GM19467 (cell line): ENCODE results near the gene PTPRF.

Experiments used
- ATAC-seq: cut with Tn5 transposase; IDR thresholded peaks from one replicate; pipeline ENCODE4 v1.9.1; 2021; ENCODE audit warnings: mild to moderate bottlenecking, moderate library complexity; ENCODE audit not compliant: unreplicated experiment

Gene PTPRF

DNA sequence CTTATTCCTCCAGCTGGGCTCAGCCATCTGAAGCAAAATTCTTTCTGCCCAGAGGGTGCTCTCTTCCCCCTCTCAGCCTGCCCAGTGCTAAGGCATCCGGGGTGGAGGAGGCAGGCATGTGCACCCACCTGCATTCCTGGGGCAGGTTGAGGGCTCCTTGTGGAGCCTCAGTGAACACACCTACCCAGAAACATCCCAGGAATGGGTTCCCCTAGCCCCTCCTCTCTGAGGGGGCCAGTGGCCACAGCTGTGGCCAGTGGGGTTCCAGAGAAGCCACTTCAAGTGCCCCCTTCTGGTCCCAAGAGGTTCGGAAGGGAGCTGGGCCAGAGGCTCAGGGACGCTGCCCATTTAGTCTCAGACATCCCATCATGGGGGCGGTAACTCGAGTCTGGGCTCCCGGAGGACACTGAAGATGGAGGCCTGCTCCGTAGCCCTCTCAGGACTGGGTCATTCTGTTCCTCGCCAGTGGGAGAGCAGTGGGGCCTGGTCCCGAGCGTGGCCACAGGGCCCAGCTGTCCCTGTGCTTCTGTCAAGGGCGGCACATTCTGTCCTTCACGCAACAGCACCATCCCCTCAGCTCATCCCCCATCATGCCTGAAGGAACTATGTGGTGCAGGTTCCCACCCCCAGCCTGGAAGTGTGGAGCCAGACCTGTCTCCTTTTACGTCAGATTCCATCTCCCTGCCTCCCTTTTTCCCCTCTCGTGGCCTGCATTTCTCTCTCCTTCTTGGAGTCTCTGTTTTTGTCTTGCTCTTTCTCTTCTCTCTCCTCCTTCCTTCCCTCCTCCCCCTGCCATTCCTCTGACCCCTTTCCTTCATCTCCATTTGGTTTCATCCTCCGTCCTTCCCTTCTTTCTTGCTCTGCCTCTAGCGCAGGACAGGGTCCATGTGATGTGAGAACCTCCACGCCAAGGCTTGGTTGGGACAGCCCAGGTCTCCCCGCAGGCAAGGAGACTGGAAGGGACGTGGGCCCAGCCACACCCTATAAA lies 69.6 kb downstream of the PTPRF start:
- ATAC-seq = no peak

GRCh38 chr1:43602990-43603389 lies 72.3 kb downstream of the PTPRF start:
- no peak for ATAC-seq

- ATAC-seq = no peak
Observed at GRCh38 chr1:43604192-43604591, 73.5 kb downstream of the PTPRF start.

- no peak for ATAC-seq
Observed at GRCh38 chr1:43605157-43605556, 74.5 kb downstream of the PTPRF start.

DNA sequence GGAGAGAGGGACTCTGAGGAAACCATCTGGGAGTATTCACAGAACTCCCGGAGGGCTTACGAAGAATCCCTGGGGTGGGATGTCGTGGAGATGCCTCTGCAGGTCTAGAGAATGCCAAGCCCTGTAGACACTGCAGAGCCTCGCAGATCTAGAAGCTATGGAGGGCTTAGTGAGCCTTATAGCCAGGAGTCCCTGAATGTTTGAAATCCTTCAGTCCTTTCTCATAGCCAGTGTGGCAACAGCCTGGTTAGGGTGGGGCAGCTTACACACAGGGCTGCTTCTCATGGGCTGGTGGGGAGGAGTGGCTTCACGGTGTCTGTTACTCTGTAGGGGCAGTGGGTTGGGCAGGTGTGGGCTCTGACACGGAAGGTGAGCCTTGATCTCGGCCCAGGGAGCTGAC lies 75.1 kb downstream of the PTPRF start:
- ATAC-seq = no peak

- no peak for ATAC-seq
Observed at GRCh38 chr1:43606624-43607023, 75.9 kb downstream of the PTPRF start.

- ATAC-seq = no peak
Observed at GRCh38 chr1:43608827-43609226, 78.1 kb downstream of the PTPRF start.

DNA sequence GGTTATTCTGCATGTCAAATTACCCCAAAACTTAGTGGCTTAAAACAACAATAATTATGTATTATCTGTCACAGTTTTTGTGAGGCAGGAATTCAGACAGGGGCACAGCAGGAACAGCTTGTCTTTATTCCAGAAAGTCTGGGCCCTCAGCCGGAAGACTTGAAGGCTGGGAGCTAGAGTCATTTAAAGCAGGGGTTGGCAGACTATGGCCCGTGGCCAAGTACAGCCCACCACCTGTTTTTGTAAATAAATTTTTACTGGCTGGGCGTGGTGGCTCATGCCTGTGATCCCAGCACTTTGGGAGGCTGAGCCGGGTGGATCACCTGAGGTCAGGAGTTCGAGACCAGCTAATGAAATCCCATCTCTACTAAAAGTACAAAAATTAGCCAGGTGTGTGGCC lies 79.7 kb downstream of the PTPRF start:
- ATAC-seq = no peak

GRCh38 chr1:43611950-43612349 lies 81.3 kb downstream of the PTPRF start:
- no peak for ATAC-seq

DNA sequence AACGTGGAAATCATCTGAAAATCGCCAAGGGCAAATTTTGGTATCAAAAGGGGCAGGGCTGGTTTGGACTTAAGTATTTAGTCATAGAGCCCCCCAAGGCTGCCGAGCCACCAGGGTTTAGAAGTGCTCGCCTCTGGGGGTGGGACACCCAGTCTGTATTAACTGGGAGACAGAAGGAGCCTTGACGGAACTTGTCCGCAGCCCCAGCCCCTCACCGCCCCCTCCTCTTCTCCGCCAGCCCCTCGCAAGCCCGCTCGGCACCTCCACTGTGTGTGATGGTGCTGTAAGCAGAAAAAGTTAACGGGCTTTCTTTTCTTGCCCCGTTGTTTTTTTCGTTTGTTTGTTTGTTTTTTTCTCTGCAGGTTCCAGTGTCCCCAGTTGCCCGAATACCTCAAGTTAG lies 81.7 kb downstream of the PTPRF start:
- no peak for ATAC-seq

DNA sequence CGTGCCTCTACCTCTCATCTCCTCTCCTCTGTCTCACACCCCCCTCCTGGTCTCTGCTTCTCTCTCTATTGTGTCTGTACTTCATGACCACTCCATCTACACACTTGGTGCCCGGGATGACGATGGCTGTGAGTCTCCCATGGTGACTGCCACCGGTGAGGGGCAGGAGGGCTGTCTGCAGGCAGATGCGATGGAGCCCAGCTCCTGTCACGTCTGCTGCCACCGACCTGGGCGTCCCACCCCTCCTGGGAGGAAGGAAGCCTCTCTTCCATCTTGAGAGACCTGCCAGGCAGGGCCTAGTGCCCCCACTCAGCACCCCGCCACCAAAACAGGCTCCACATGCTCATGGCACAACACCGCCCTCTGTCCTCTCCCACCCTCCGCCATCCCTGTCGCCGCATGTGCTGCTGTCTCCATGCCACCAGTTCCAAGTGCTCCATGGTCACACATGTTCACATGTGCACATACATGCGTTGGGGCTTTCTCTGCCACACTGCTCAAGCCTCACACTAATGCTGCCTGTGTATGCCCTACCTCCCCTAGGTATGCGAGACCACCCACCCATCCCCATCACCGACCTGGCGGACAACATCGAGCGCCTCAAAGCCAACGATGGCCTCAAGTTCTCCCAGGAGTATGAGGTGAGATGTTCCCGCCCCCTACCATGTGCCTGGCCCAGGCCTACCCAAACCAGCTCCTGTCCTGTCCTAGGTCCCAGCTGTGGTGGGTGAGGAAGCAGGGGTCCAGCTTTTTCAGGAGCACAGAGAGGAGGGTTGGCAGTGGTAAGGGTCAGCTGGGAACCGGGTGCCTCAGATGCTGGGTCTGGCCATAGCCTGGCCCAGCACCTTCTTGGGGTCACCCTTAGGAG lies 82.6 kb downstream of the PTPRF start:
- no peak for ATAC-seq

DNA sequence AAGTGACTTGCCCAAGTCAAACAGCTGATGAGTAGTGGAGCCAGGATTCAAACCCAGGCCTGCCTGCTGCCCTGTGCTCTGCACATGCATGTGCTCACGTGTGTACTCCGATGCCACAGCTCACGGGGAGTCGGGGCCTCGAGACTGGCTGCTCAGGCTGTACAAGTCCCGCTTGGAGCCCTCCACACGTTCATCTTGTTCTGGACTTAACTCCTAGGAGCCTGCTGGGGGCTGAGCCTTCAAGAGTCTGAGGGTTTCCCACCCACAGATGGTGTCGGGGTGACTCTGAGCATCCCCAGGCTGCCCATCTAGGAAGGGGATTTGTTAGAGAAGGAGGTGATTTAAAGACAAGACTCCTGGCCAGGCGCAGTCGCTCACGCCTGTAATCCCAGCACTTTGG lies 83.5 kb downstream of the PTPRF start:
- ATAC-seq = no peak

DNA sequence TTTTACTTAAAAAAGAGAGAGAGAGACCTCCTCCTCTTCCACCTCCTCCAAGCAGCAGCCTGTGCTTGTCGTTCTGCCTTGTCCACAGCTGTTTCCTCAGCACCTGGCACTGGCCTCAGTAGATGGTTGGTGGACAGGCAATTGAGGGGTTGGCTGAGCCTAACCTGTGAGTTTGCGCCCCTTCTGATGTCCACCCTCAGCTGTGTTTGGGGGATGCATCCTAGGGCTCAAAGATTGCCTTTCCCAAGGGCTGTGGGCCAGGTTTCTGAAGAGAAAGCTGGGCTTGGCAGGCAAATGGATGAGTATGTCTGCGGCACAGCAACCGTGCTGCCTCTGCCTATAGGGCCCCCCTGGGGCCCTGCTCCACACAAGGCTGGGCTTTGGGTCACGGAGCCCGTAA lies 84.2 kb downstream of the PTPRF start:
- no peak for ATAC-seq

- no peak for ATAC-seq
Observed at GRCh38 chr1:43616383-43616782, 85.7 kb downstream of the PTPRF start.

DNA sequence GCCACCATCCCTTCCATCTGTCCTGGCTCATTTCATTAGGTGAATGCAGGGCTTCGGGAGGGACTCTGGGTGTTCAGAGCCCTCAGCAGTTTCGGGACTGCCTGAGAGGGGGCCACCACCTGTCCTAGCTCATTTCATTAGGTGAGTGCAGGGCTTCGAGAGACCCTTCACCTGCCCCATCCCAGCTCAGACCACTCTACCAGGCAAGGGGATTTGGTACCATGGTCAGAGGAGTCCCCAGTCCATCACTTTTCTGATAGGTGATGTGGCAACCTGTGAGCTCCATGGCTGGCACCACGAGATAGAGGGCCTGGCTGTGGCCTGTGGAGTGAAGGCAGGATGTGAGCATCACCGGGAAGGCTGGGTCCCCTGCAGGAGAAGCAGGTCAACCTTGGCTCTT lies 86.3 kb downstream of the PTPRF start:
- ATAC-seq = no peak

DNA sequence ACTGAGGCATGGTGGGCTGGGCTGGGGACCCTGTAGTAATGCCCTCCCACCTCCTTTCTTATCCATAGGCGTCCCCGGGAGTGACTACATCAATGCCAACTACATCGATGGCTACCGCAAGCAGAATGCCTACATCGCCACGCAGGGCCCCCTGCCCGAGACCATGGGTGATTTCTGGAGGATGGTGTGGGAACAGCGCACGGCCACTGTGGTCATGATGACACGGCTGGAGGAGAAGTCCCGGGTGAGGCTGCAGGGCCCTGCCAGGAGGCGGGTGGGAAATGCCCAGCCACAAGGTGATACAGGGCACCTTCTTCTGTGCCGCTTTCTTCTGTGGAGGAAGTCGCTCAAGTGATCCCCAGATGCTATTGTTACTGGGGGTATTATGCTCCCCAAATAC lies 87.0 kb downstream of the PTPRF start:
- ATAC-seq = no peak

- no peak for ATAC-seq
Observed at GRCh38 chr1:43618521-43619313, 88.0 kb downstream of the PTPRF start.

GRCh38 chr1:43619314-43619790 lies 88.7 kb downstream of the PTPRF start:
- ATAC-seq = no peak

DNA sequence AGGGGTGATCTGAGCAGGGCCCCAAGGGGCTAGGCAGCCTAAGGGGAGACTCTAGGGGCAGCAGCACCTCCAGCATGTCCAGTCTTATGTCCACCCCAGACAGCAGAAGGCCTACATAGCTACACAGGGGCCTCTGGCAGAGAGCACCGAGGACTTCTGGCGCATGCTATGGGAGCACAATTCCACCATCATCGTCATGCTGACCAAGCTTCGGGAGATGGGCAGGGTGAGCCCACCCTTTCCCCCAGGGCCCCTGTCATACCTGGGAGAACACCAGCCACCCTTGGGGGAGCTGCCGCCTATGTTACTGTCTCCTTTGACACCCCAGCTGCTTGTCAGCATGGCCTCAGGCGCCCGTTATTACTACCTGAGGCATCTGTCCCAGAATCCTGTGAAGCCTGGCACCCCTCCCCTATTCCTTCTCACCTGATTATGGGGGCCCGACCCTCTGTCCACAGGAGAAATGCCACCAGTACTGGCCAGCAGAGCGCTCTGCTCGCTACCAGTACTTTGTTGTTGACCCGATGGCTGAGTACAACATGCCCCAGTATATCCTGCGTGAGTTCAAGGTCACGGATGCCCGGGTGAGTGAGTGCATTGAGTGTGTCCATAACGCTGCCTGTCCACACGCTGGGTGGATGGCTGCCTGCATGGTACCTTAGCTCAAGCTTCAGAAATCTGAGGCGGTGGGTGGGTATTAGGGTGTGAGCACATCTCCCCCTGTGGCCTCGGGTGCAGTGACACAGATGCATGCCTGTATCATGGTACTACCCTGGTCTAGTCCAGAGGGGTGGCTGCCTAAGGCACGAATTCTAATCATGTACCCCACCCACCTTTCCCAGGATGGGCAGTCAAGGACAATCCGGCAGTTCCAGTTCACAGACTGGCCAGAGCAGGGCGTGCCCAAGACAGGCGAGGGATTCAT lies 89.6 kb downstream of the PTPRF start:
- ATAC-seq = no peak

GRCh38 chr1:43620956-43621355 lies 90.3 kb downstream of the PTPRF start:
- ATAC-seq = no peak
